Keratinocyte (primary cell): ENCODE results near the gene CHCHD1.

Experiments
- EZH2 ChIP-seq: IDR thresholded peaks from one replicate; pipeline ENCODE4 v1.6.1; 2012; ENCODE audit warnings: inconsistent platforms, mild to moderate bottlenecking, low read length, moderate library complexity
- TF ChIP-seq, protein P1 (sequence below), 3 experiments: IDR thresholded peaks in 1 of 3; conservative IDR thresholded peaks in 1 of 3; optimal IDR thresholded peaks in 1 of 3; 2 replicates in 2 of 3; 3 replicates in 1 of 3; pipeline versions ENCODE3 to v1.5.1; 2011; ENCODE audit warnings: low read length in 3 of 3, mild to moderate bottlenecking in 3 of 3, moderate library complexity in 2 of 3, control low read depth in 1 of 3, inconsistent platforms in 1 of 3; ENCODE audit not compliant: insufficient read depth in 2 of 3; ENCODE audit errors: extremely low read depth in 1 of 3

DNA sequence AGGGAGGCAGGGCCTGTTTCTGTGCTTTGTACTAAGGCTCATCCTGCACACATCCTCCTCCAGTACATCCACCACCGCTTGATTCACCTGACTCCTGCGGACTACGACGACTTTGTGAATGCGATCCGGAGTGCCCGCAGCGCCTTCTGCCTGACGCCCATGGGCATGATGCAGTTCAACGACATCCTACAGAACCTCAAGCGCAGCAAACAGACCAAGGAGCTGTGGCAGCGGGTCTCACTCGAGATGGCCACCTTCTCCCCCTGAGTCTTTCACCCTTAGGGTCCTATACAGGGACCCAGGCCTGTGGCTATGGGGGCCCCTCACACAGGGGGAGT is 19.4 kb downstream of the CHCHD1 start:
- TF ChIP-seq, protein P1, sequence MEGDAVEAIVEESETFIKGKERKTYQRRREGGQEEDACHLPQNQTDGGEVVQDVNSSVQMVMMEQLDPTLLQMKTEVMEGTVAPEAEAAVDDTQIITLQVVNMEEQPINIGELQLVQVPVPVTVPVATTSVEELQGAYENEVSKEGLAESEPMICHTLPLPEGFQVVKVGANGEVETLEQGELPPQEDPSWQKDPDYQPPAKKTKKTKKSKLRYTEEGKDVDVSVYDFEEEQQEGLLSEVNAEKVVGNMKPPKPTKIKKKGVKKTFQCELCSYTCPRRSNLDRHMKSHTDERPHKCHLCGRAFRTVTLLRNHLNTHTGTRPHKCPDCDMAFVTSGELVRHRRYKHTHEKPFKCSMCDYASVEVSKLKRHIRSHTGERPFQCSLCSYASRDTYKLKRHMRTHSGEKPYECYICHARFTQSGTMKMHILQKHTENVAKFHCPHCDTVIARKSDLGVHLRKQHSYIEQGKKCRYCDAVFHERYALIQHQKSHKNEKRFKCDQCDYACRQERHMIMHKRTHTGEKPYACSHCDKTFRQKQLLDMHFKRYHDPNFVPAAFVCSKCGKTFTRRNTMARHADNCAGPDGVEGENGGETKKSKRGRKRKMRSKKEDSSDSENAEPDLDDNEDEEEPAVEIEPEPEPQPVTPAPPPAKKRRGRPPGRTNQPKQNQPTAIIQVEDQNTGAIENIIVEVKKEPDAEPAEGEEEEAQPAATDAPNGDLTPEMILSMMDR (optimal IDR thresholded peaks at IDR 0.05 in 1 of 3, IDR thresholded peaks at IDR 0.05 in 1 of 3, conservative IDR thresholded peaks at IDR 0.05 in 1 of 3; ENCODE audit: extremely low read depth in 1 of 3, insufficient read depth in 2 of 3, low read length in 3 of 3), result no peak
- TF ChIP-seq EZH2, result no peak
